Thyroid gland (tissue), 4 donors: ENCODE data around the gene KRTAP9-1.

ENCODE experiments used
- CTCF ChIP-seq, 6 experiments: fragments of 200-600 bp in 3 of 6; fragments of 450-650 bp in 3 of 6; sonication (generic) in 3 of 6; IDR thresholded peaks; one replicate each; pipeline ENCODE4 v1.5.1; 2016 to 2019; ENCODE audit warnings: antibody characterized with exemption in 6 of 6, mild to moderate bottlenecking in 2 of 6, inconsistent platforms in 1 of 6, moderate library complexity in 1 of 6
- POLR2A ChIP-seq, 2 donors: fragments of 450-650 bp; IDR thresholded peaks; one replicate each; pipeline ENCODE4 v1.6.1; 2017; ENCODE audit warnings: antibody characterized with exemption in 2 of 2, mild to moderate bottlenecking in 2 of 2, moderate library complexity in 1 of 2

- TF ChIP-seq CTCF (IDR thresholded peaks at IDR 0.05) (no peak), POLR2A (IDR thresholded peaks at IDR 0.05) (no peak)
Measured at GRCh38 chr17:41160648-41161047, 29.0 kb upstream of the KRTAP9-1 start, which contains the start of gene KRTAP4-4.
